IMR-90 (cell line): ENCODE measurements around the gene THOC6. TPM values are rescaled to one million over a fixed set of nuclear protein-coding genes. Genes with fewer than 3 reads are reported as not detected.

Experiments used
- ATAC-seq: fragments of 200-7000 bp; cut with Tn5 transposase; 2 replicates; pipeline ENCODE4 v1.9.1; 2020; ENCODE audit warnings: low read depth, mild to moderate bottlenecking, moderate library complexity
- BruUV-seq: library from RNA; stranded (reverse); fragments of 400-500 nt; replicated peaks from 2 replicates; lab custom pipeline; 2021; lab: Mats Ljungman, UMichigan
- CTCF ChIA-PET: fragments of 300-600 bp; formaldehyde crosslinking; extraction: SDS; loops from one replicate; lab custom pipeline; 2021; ENCODE audit warnings: antibody characterized with exemption; lab: Yijun Ruan, JAX
- POLR2A ChIA-PET: fragments of 300-600 bp; sonication (Branson Sonifier 250); formaldehyde crosslinking; loops from one replicate; lab custom pipeline; 2022; ENCODE audit warnings: antibody characterized with exemption; ENCODE audit not compliant: unreplicated experiment; lab: Charles Lee
- DNase-seq: peaks from one replicate; pipeline ENCODE4 v3.0.0; 2013
- H2AFZ ChIP-seq: replicated peaks from 2 replicates; pipeline ENCODE3; 2013; ENCODE audit warnings: low read length, mild to moderate bottlenecking; ENCODE audit not compliant: poor library complexity
- H2AK5ac ChIP-seq: 2 replicates; pipeline ENCODE4 v1.6.1; 2013; ENCODE audit warnings: low read depth, low read length, inconsistent platforms
- H2AK9ac ChIP-seq: replicated peaks from 2 replicates; pipeline ENCODE3; 2013; ENCODE audit warnings: mild to moderate bottlenecking, low read depth, low read length, moderate library complexity; ENCODE audit not compliant: poor library complexity
- H2BK120ac ChIP-seq: 2 replicates; pipeline ENCODE4 v1.6.1; 2013; ENCODE audit warnings: low read depth, low read length, inconsistent platforms
- H2BK15ac ChIP-seq: 3 replicates; pipeline ENCODE4 v1.6.1; 2013; ENCODE audit warnings: low read depth, low read length, inconsistent platforms
- H2BK20ac ChIP-seq: 2 replicates; pipeline ENCODE4 v1.6.1; 2013; ENCODE audit warnings: low read depth, mild to moderate bottlenecking, inconsistent platforms, low read length, moderate library complexity
- H2BK5ac ChIP-seq: 2 replicates; pipeline ENCODE4 v1.6.1; 2013; ENCODE audit warnings: mild to moderate bottlenecking, low read depth, low read length, inconsistent platforms; ENCODE audit not compliant: poor library complexity, severe bottlenecking
- H3K14ac ChIP-seq: replicated peaks from 2 replicates; pipeline ENCODE4 v1.6.1; 2013; ENCODE audit warnings: low read depth, low read length, inconsistent platforms
- H3K18ac ChIP-seq: 2 replicates; pipeline ENCODE4 v1.6.1; 2013; ENCODE audit warnings: low read depth, low read length, control low read depth
- H3K23ac ChIP-seq: 2 replicates; pipeline ENCODE4 v1.6.1; 2013; ENCODE audit warnings: low read depth, low read length, inconsistent platforms
- H3K27ac ChIP-seq: 2 replicates; pipeline ENCODE4 v1.5.1; 2013; ENCODE audit warnings: mild to moderate bottlenecking, control low read depth, low read length; ENCODE audit not compliant: insufficient read depth
- H3K27me3 ChIP-seq: 2 replicates; pipeline ENCODE4 v1.6.1; 2013; ENCODE audit warnings: low read length; ENCODE audit not compliant: control insufficient read depth, insufficient read depth
- H3K36me3 ChIP-seq: 2 replicates; pipeline ENCODE4 v1.6.1; 2013; ENCODE audit warnings: low read length, mixed read lengths; ENCODE audit not compliant: control insufficient read depth, insufficient read depth
- H3K4ac ChIP-seq: 2 replicates; pipeline ENCODE4 v1.6.1; 2013; ENCODE audit warnings: low read depth, low read length, inconsistent platforms
- H3K4me1 ChIP-seq: 2 replicates; pipeline ENCODE4 v1.6.1; 2013; ENCODE audit warnings: low read length, mixed read lengths; ENCODE audit not compliant: control insufficient read depth, insufficient read depth
- H3K4me2 ChIP-seq: 2 replicates; pipeline ENCODE4 v1.6.1; 2013; ENCODE audit warnings: low read depth, mild to moderate bottlenecking, control low read depth, low read length, moderate library complexity
- H3K4me3 ChIP-seq: 2 replicates; pipeline ENCODE4 v1.5.1; 2013; ENCODE audit warnings: low read depth, mild to moderate bottlenecking, control low read depth, low read length, moderate library complexity; ENCODE audit not compliant: insufficient read depth
- H3K56ac ChIP-seq: 2 replicates; pipeline ENCODE4 v1.6.1; 2013; ENCODE audit warnings: low read length, inconsistent platforms; ENCODE audit not compliant: insufficient read depth; ENCODE audit errors: extremely low read depth
- H3K79me1 ChIP-seq, 2 experiments: 2 replicates each; pipeline ENCODE4 v1.6.1; 2013; ENCODE audit warnings: low read length in 2 of 2, inconsistent platforms in 1 of 2, low read depth in 1 of 2
- H3K9ac ChIP-seq: 2 replicates; pipeline ENCODE4 v1.6.1; 2013; ENCODE audit warnings: low read depth, low read length, control low read depth
- H3K9me1 ChIP-seq: 2 replicates; pipeline ENCODE4 v1.6.1; 2013; ENCODE audit warnings: low read length, inconsistent platforms; ENCODE audit not compliant: insufficient read depth
- H3K9me3 ChIP-seq: 2 replicates; pipeline ENCODE4 v1.6.1; 2013; ENCODE audit warnings: low read length; ENCODE audit not compliant: control insufficient read depth, insufficient read depth
- H4K20me1 ChIP-seq: 2 replicates; pipeline ENCODE4 v1.6.1; 2013; ENCODE audit warnings: low read length, inconsistent platforms; ENCODE audit not compliant: insufficient read depth
- H4K5ac ChIP-seq: 2 replicates; pipeline ENCODE4 v1.6.1; 2013; ENCODE audit warnings: mild to moderate bottlenecking, low read depth, low read length, control low read depth
- H4K8ac ChIP-seq, 2 experiments: 2 replicates each; pipeline ENCODE4 v1.6.1; 2013; ENCODE audit warnings: low read depth in 2 of 2, low read length in 2 of 2, control low read depth in 1 of 2, inconsistent platforms in 1 of 2
- H4K91ac ChIP-seq: 2 replicates; pipeline ENCODE4 v1.6.1; 2013; ENCODE audit warnings: low read depth, low read length, inconsistent platforms; ENCODE audit not compliant: insufficient read depth
- BHLHE40 ChIP-seq: fragments of 150-350 bp; IDR thresholded peaks from 2 replicates; pipeline ENCODE4 v1.6.1; 2016; ENCODE audit warnings: mild to moderate bottlenecking, low read depth, low read length
- CEBPB ChIP-seq: IDR thresholded peaks from 2 replicates; pipeline ENCODE4 v1.6.1; 2012; ENCODE audit warnings: low read depth, low read length, improper control_type of control experiment
- CHD1 ChIP-seq: IDR thresholded peaks from 2 replicates; pipeline ENCODE4 v1.6.1; 2012; ENCODE audit warnings: low read depth, low read length, improper control_type of control experiment
- CTCF ChIP-seq: conservative IDR thresholded peaks from 2 replicates; pipeline ENCODE4 v1.5.1; 2012; ENCODE audit warnings: mild to moderate bottlenecking, low read depth, low read length, improper control_type of control experiment
- ELK1 ChIP-seq: fragments of 150-350 bp; IDR thresholded peaks from 2 replicates; pipeline ENCODE4 v1.6.1; 2016; ENCODE audit warnings: low read depth, mild to moderate bottlenecking, low read length, moderate library complexity, borderline replicate concordance
- FOS ChIP-seq: fragments of 150-350 bp; IDR thresholded peaks from 2 replicates; pipeline ENCODE4 v1.6.1; 2016; ENCODE audit warnings: low read depth, low read length
- MAFK ChIP-seq: IDR thresholded peaks from 2 replicates; pipeline ENCODE4 v1.6.1; 2012; ENCODE audit warnings: low read depth, low read length, improper control_type of control experiment
- MAZ ChIP-seq: IDR thresholded peaks from 2 replicates; pipeline ENCODE4 v1.6.1; 2012; ENCODE audit warnings: low read depth, mild to moderate bottlenecking, low read length, improper control_type of control experiment, moderate library complexity, borderline replicate concordance
- MXI1 ChIP-seq: IDR thresholded peaks from 2 replicates; pipeline ENCODE4 v1.6.1; 2012; ENCODE audit warnings: low read depth, mild to moderate bottlenecking, low read length, moderate library complexity, borderline replicate concordance
- NFE2L2 ChIP-seq: fragments of 150-350 bp; IDR thresholded peaks from 2 replicates; pipeline ENCODE4 v1.6.1; 2016; ENCODE audit warnings: low read depth, mild to moderate bottlenecking, low read length
- POLR2A ChIP-seq: IDR thresholded peaks from 2 replicates; pipeline ENCODE4 v1.6.1; 2012; ENCODE audit warnings: mild to moderate bottlenecking, low read depth, low read length
- RAD21 ChIP-seq: IDR thresholded peaks from 2 replicates; pipeline ENCODE4 v1.6.1; 2012; ENCODE audit warnings: low read length, improper control_type of control experiment
- RCOR1 ChIP-seq: IDR thresholded peaks from 2 replicates; pipeline ENCODE4 v1.6.1; 2012; ENCODE audit warnings: mild to moderate bottlenecking, low read length, improper control_type of control experiment; ENCODE audit not compliant: insufficient replicate concordance
- RFX5 ChIP-seq: IDR thresholded peaks from 2 replicates; pipeline ENCODE4 v1.8.0; 2012; ENCODE audit warnings: low read depth, mild to moderate bottlenecking, low read length, moderate library complexity
- SMC3 ChIP-seq: fragments of 150-350 bp; IDR thresholded peaks from 2 replicates; pipeline ENCODE4 v1.6.1; 2016; ENCODE audit warnings: low read depth, mild to moderate bottlenecking, antibody characterized with exemption, low read length, moderate library complexity
- USF2 ChIP-seq: fragments of 150-350 bp; IDR thresholded peaks from 2 replicates; pipeline ENCODE4 v1.6.1; 2017; ENCODE audit warnings: mild to moderate bottlenecking, antibody characterized with exemption, low read length, low read depth
- WGBS, 2 experiments: methylation state at CpG; one replicate each; pipeline versions ENCODE4 v1.1.5 to v1.1.7; 2013; ENCODE audit warnings: missing lambda C conversion rate in 2 of 2; ENCODE audit not compliant: insufficient read length in 1 of 2; ENCODE audit errors: extremely low coverage in 2 of 2; 5-methylcytosine and 5-hydroxymethylcytosine counted together
- dilution Hi-C: fragments of 300-500 bp; cut with HindIII; formaldehyde crosslinking; loops from one replicate; pipeline ENCODE4 v1.14.3; 2018; ENCODE audit warnings: low sequenced_read_pairs; ENCODE audit not compliant: unreplicated experiment
- in situ Hi-C: fragments of 300-500 bp; cut with MboI; formaldehyde crosslinking; loops from 3 replicates; pipeline ENCODE4 v1.14.3; 2019; ENCODE audit warnings: low sequenced_read_pairs, inconsistent platforms, mixed read lengths
- intact Hi-C: fragments of 100-400 bp; cut with micrococcal nuclease; formaldehyde crosslinking; loops from 2 replicates; pipeline ENCODE4 v1.10.0; 2022
- polyA plus RNA-seq, 3 experiments: library from polyadenylated mRNA; depleted of rRNA; stranded (reverse); fragments of >200 nt; gene quantifications; 2 replicates each; pipeline ENCODE4 v1.2.3, GENCODE V29; 2012; ENCODE audit warnings: low replicate concordance in 1 of 3
- total RNA-seq: library from RNA; depleted of rRNA; stranded (reverse); fragments of >200 nt; gene quantifications from 2 replicates; pipeline ENCODE4 v1.2.3, GENCODE V29; 2012

The THOC6 gene
- total and polyA plus RNA-seq, 2 of the 4 experiments (the other 2 are of a cell fraction): 16.8 to 23.1 TPM

GRCh38 chr16:2987286-2987685 is 36.5 kb upstream of the THOC6 start:
- no peak overlapping the region for H2AK5ac ChIP-seq
- peaks cover 21% of the 10 kb centered on the region for H3K27me3 ChIP-seq
- H3K9me1 ChIP-seq: no peaks in the 10 kb centered on the region
- no peak overlapping the region for H3K23ac ChIP-seq
- intact Hi-C loops (no loop called here), in situ Hi-C loops (no loop called here), dilution Hi-C loops (no loop called here)
- no peaks in the 10 kb centered on the region for H3K9me3 ChIP-seq
- no peak overlapping the region for H3K9ac ChIP-seq
- peaks cover 2% of the 10 kb centered on the region; the same call in 1 of the 2 replicates for H3K4me1 ChIP-seq
- no peaks in the 10 kb centered on the region for H4K20me1 ChIP-seq
- H2BK15ac ChIP-seq: no peak overlapping the region
- no peak overlapping the region for H4K91ac ChIP-seq
- no peaks in the 10 kb centered on the region for H3K79me1 ChIP-seq
- ChIA-PET POLR2A (no interaction called here), CTCF (no interaction called here)
- no peak overlapping the region for H4K5ac ChIP-seq
- H3K14ac ChIP-seq: no peak overlapping the region
- WGBS, 2 experiments: 33% methylated on average over 5 of the region's 9 CpGs; no CpG with 5 or more reads in 1 of the 2 experiments
- H2AK9ac ChIP-seq: no peak overlapping the region
- no peak overlapping the region for H3K18ac ChIP-seq
- H3K36me3 ChIP-seq: no peaks in the 10 kb centered on the region
- no peak overlapping the region for H3K4me3 ChIP-seq
- no peak overlapping the region for H4K8ac ChIP-seq
- TF ChIP-seq FOS (no peak), RAD21 (no peak), USF2 (no peak), MXI1 (no peak), CHD1 (no peak), MAZ (no peak), CTCF (no peak), RCOR1 (no peak), NFE2L2 (no peak), MAFK (no peak), RFX5 (no peak), SMC3 (no peak), CEBPB (no peak), POLR2A (no peak), ELK1 (no peak), BHLHE40 (no peak)
- no peak overlapping the region for H3K4me2 ChIP-seq
- no peak overlapping the region for H3K4ac ChIP-seq
- H2BK120ac ChIP-seq: no peak overlapping the region
- no peak overlapping the region for H3K27ac ChIP-seq
- no peak overlapping the region for H2BK5ac ChIP-seq
- no peak overlapping the region for H2AFZ ChIP-seq
- no TSS peak for BruUV-seq
- no peak overlapping the region for H2BK20ac ChIP-seq
- DNase-seq: no peak
- no peak for ATAC-seq
- H3K56ac ChIP-seq: no peak overlapping the region
